ENCODE measurements around the gene USF2. TPM values are rescaled to one million over a fixed set of nuclear protein-coding genes. Genes with fewer than 3 reads are reported as not detected.

USF2 gene
- total RNA-seq, 1 donor from 2014 or later, result 132 TPM

DNA sequence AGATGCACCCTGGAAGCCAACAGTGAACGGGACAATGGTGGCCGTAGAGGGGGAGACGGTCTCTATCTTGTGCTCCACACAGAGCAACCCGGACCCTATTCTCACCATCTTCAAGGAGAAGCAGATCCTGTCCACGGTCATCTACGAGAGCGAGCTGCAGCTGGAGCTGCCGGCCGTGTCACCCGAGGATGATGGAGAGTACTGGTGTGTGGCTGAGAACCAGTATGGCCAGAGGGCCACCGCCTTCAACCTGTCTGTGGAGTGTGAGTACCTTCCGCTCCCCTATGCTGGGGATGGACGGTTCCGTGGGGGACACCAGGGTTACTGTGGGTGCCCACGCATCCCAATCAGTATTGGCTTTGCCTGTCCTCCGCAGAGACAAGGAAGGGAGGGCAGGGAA, 33.7 kb downstream of the USF2 start:
- TF ChIP-seq, protein P1, sequence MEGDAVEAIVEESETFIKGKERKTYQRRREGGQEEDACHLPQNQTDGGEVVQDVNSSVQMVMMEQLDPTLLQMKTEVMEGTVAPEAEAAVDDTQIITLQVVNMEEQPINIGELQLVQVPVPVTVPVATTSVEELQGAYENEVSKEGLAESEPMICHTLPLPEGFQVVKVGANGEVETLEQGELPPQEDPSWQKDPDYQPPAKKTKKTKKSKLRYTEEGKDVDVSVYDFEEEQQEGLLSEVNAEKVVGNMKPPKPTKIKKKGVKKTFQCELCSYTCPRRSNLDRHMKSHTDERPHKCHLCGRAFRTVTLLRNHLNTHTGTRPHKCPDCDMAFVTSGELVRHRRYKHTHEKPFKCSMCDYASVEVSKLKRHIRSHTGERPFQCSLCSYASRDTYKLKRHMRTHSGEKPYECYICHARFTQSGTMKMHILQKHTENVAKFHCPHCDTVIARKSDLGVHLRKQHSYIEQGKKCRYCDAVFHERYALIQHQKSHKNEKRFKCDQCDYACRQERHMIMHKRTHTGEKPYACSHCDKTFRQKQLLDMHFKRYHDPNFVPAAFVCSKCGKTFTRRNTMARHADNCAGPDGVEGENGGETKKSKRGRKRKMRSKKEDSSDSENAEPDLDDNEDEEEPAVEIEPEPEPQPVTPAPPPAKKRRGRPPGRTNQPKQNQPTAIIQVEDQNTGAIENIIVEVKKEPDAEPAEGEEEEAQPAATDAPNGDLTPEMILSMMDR (IDR thresholded peaks at IDR 0.05; ENCODE audit: partially characterized antibody, unreplicated experiment), result no peak
- H3K27me3 Mint-ChIP-seq (ENCODE audit: unreplicated experiment), result peaks cover 2% of the 10 kb centered on the region
- H3K27ac Mint-ChIP-seq (ENCODE audit: unreplicated experiment), result no peak overlapping the region
- no peak overlapping the region for H3K4me3 Mint-ChIP-seq (ENCODE audit: unreplicated experiment)
- peaks cover 4% of the 10 kb centered on the region for H3K36me3 Mint-ChIP-seq (ENCODE audit: unreplicated experiment)
- DNase-seq, result no peak
- H3K9me3 Mint-ChIP-seq (ENCODE audit: unreplicated experiment), result peaks cover 6% of the 10 kb centered on the region
- no peaks in the 10 kb centered on the region for H3K4me1 Mint-ChIP-seq (ENCODE audit: low read depth, unreplicated experiment)

DNA sequence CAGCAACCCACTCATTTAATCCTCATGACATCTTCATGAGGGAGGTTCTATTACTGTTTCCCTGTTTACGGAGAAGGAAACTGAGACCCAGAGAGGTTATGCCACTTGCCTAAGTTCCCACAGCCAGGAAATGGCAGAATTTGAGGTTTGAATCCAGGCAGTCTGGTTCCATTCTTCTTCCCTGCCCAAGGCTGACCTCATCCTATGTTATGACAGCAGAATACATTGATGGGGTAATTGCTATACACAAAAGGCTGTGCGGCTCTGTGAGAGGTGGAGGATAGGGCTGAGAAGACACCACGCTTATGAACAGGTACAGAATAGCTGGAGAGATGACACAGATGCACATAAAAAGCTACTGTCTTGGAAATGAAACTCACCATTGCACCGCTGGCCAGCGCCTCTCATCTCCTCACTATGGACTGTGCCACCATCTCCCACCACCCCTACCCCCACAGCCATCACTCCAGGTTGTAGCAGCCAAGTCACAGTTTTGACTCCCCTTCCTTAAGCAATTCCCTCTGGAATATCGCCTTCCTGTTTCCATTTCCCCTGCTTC, 34.7 kb downstream of the USF2 start:
- Mint-ChIP-seq H3K36me3 (ENCODE audit: unreplicated experiment) (peaks cover 4% of the 10 kb centered on the region), H3K9me3 (ENCODE audit: unreplicated experiment) (peaks cover 6% of the 10 kb centered on the region), H3K4me1 (ENCODE audit: low read depth, unreplicated experiment) (no peaks in the 10 kb centered on the region), H3K4me3 (ENCODE audit: unreplicated experiment) (no peak overlapping the region), H3K27me3 (ENCODE audit: unreplicated experiment) (peaks cover 2% of the 10 kb centered on the region), H3K27ac (ENCODE audit: unreplicated experiment) (no peak overlapping the region)
- TF ChIP-seq, protein P1 (IDR thresholded peaks at IDR 0.05; ENCODE audit: partially characterized antibody, unreplicated experiment), result no peak
- no peak for DNase-seq

GRCh38 chr19:35304036-35304435, 35.3 kb downstream of the USF2 start:
- DNase-seq, result no peak
- H3K27ac Mint-ChIP-seq (ENCODE audit: unreplicated experiment), result no peak overlapping the region
- peaks cover 2% of the 10 kb centered on the region for H3K27me3 Mint-ChIP-seq (ENCODE audit: unreplicated experiment)
- H3K9me3 Mint-ChIP-seq (ENCODE audit: unreplicated experiment), result peaks cover 6% of the 10 kb centered on the region
- H3K36me3 Mint-ChIP-seq (ENCODE audit: unreplicated experiment), result peaks cover 4% of the 10 kb centered on the region
- H3K4me1 Mint-ChIP-seq (ENCODE audit: low read depth, unreplicated experiment), result no peaks in the 10 kb centered on the region
- TF ChIP-seq, protein P1 (IDR thresholded peaks at IDR 0.05; ENCODE audit: partially characterized antibody, unreplicated experiment), result no peak
- H3K4me3 Mint-ChIP-seq (ENCODE audit: unreplicated experiment), result no peak overlapping the region

DNA sequence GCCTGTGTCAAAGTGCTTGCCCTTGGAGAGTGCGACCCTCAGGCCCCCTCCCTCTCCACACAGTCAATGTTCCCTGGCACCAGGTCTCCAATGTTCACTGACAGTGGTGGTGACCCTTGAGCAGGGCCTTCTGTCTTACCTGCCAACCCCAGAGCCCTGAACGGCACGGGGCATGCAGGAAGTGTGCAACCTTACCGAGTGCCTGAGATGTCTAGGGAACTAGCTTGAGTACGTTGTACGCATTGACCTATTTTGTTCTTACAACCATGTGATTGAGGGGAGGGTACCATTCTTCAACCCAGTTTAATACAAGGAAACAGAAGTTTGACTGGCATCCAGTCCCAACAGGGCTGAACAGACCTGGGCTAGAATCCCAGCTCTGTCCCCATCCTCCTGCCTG, 36.4 kb downstream of the USF2 start:
- H3K4me3 Mint-ChIP-seq (ENCODE audit: unreplicated experiment), result no peak overlapping the region
- no peaks in the 10 kb centered on the region for H3K4me1 Mint-ChIP-seq (ENCODE audit: low read depth, unreplicated experiment)
- H3K36me3 Mint-ChIP-seq (ENCODE audit: unreplicated experiment), result peaks cover 4% of the 10 kb centered on the region
- peaks cover 4% of the 10 kb centered on the region for H3K27me3 Mint-ChIP-seq (ENCODE audit: unreplicated experiment)
- no peak for DNase-seq
- H3K27ac Mint-ChIP-seq (ENCODE audit: unreplicated experiment), result no peak overlapping the region
- TF ChIP-seq, protein P1 (IDR thresholded peaks at IDR 0.05; ENCODE audit: partially characterized antibody, unreplicated experiment), result no peak
- H3K9me3 Mint-ChIP-seq (ENCODE audit: unreplicated experiment), result peaks cover 5% of the 10 kb centered on the region

DNA sequence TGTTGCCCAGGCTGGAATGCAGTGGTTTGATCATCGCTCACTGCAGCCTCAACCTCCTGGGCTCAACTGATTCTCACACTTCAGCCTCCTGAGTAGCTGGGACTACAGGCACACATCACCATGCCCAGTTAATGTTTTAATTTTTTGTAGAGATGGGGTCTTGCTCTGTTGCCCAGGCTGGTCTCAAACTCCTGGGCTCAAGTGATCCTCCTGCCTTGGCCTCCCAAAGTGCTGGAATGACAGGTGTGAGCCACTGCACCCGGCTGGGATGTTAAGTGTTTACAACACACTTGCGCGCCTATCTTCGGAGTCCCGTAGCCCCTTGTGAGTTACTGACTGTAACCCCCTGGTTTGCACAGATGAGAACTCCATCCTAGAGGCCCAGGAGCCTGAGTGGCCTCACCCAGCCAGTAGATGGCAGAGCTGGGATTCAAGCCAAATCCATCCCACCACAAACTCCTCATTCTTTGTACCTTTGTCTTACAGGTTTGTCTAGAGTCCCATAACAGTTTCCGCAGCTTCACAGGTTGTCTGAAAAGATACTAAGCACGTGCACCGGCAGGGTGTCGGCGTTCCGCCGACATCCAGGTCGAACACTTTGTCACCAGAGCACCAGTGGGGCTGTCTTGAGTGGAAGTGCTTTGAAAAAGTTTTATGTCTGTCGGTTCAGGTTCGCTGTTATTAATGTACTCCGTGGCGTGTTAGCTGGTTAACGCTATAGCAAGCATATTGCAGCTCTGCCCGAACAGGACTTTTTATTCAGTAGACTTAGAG, 37.9 kb downstream of the USF2 start:
- no peak overlapping the region for H3K4me3 Mint-ChIP-seq (ENCODE audit: unreplicated experiment)
- no peaks in the 10 kb centered on the region for H3K4me1 Mint-ChIP-seq (ENCODE audit: low read depth, unreplicated experiment)
- no peak for DNase-seq
- peaks cover 4% of the 10 kb centered on the region for H3K27me3 Mint-ChIP-seq (ENCODE audit: unreplicated experiment)
- peaks cover 4% of the 10 kb centered on the region for H3K36me3 Mint-ChIP-seq (ENCODE audit: unreplicated experiment)
- TF ChIP-seq, protein P1 (IDR thresholded peaks at IDR 0.05; ENCODE audit: partially characterized antibody, unreplicated experiment), result peak; percentile 13
- H3K9me3 Mint-ChIP-seq (ENCODE audit: unreplicated experiment), result peaks cover 3% of the 10 kb centered on the region
- H3K27ac Mint-ChIP-seq (ENCODE audit: unreplicated experiment), result no peak overlapping the region
